ENCODE measurements around the gene MAP1S. TPM values are rescaled to one million over a fixed set of nuclear protein-coding genes. Genes with fewer than 3 reads are reported as not detected.

The MAP1S gene
- total RNA-seq, result 61.6 TPM

- DNase-seq (ENCODE audit: low spot score), result peak; percentile 57
Observed at GRCh38 chr19:17718947-17719711, at the start of gene MAP1S. MAP1S (plus strand) TSS chr19:17719480; CDS start chr19:17719503, 23 bp downstream.

- no peak for DNase-seq (ENCODE audit: low spot score)
Observed at GRCh38 chr19:17671906-17672305, 47.4 kb upstream of the MAP1S start.

- DNase-seq (ENCODE audit: low spot score), result no peak
Observed at GRCh38 chr19:17673937-17674799, 45.1 kb upstream of the MAP1S start.

- no peak for DNase-seq (ENCODE audit: low spot score)
Observed at GRCh38 chr19:17676295-17676694, 43.0 kb upstream of the MAP1S start.

- DNase-seq (ENCODE audit: low spot score), result no peak
Observed at GRCh38 chr19:17677002-17677401, 42.3 kb upstream of the MAP1S start.

GRCh38 chr19:17678836-17679235 lies 40.4 kb upstream of the MAP1S start:
- no peak for DNase-seq (ENCODE audit: low spot score)

GRCh38 chr19:17679526-17680229 lies 39.6 kb upstream of the MAP1S start:
- DNase-seq (ENCODE audit: low spot score), result no peak

GRCh38 chr19:17680230-17680722 lies 39.0 kb upstream of the MAP1S start:
- DNase-seq (ENCODE audit: low spot score), result peak; percentile 71

- DNase-seq (ENCODE audit: low spot score), result no peak
Observed at GRCh38 chr19:17681505-17682125, 37.7 kb upstream of the MAP1S start.

- no peak for DNase-seq (ENCODE audit: low spot score)
Observed at GRCh38 chr19:17682273-17682672, 37.0 kb upstream of the MAP1S start.

GRCh38 chr19:17683078-17683477 lies 36.2 kb upstream of the MAP1S start:
- no peak for DNase-seq (ENCODE audit: low spot score)

GRCh38 chr19:17684256-17684655 lies 35.0 kb upstream of the MAP1S start:
- DNase-seq (ENCODE audit: low spot score), result no peak

GRCh38 chr19:17685451-17686022 lies 33.7 kb upstream of the MAP1S start:
- DNase-seq (ENCODE audit: low spot score), result no peak

- no peak for DNase-seq (ENCODE audit: low spot score)
Observed at GRCh38 chr19:17686023-17686521, 33.2 kb upstream of the MAP1S start.

- DNase-seq (ENCODE audit: low spot score), result no peak
Observed at GRCh38 chr19:17686592-17687024, 32.7 kb upstream of the MAP1S start.

- DNase-seq (ENCODE audit: low spot score), result no peak
Observed at GRCh38 chr19:17687141-17687856, 32.0 kb upstream of the MAP1S start.

- DNase-seq (ENCODE audit: low spot score), result no peak
Observed at GRCh38 chr19:17687857-17688784, 31.2 kb upstream of the MAP1S start, which contains the start of gene UNC13A. UNC13A (minus strand) TSS chr19:17688354; CDS start chr19:17688199, 155 bp downstream.

- no peak for DNase-seq (ENCODE audit: low spot score)
Observed at GRCh38 chr19:17688853-17689595, 30.3 kb upstream of the MAP1S start.

Measured in ureter (tissue), 1 donor.